B cell (primary cell): Measurements from ENCODE around the gene SRY. TPM values are rescaled to one million over a fixed set of nuclear protein-coding genes. Genes with fewer than 3 reads are reported as not detected.

Experiments
- ATAC-seq: fragments of 200-7000 bp; cut with Tn5 transposase; one replicate; pipeline ENCODE4 v1.10.0; 2021; ENCODE audit warnings: low read depth, mild to moderate bottlenecking, moderate number of reproducible peaks, moderate library complexity
- CTCF ChIA-PET: fragments of 350-600 bp; sonication (Branson Sonifier 250); formaldehyde crosslinking; loops from one replicate; lab custom pipeline; 2021; ENCODE audit warnings: antibody characterized with exemption, inconsistent platforms; lab: Charles Lee
- POLR2A ChIA-PET: fragments of 350-600 bp; sonication (Branson Sonifier 250); formaldehyde crosslinking; loops from one replicate; lab custom pipeline; 2021; ENCODE audit warnings: antibody characterized with exemption; lab: Charles Lee
- DNase-seq: peaks from one replicate; pipeline ENCODE4 v3.0.0; 2013
- H2AFZ ChIP-seq: 2 replicates; pipeline ENCODE4 v1.6.1; 2012; ENCODE audit warnings: mild to moderate bottlenecking, low read depth, low read length; ENCODE audit not compliant: insufficient read depth, poor library complexity, severe bottlenecking
- H3K27ac ChIP-seq, 2 donors: 1 replicate in 1 of 2; 2 replicates in 1 of 2; pipeline ENCODE4 v1.5.1; 2012 to 2013; ENCODE audit warnings: low read length in 2 of 2, mild to moderate bottlenecking in 2 of 2, moderate library complexity in 1 of 2
- H3K27me3 ChIP-seq, 4 experiments: fragments of 200-600 bp in 1 of 4; sonication (generic) in 1 of 4; replicated peaks in 1 of 4; 1 replicate in 2 of 4; 2 replicates in 2 of 4; pipeline versions ENCODE4 v1.6.1 to v1.7.0; 2013 to 2016; ENCODE audit warnings: low read length in 3 of 4, mild to moderate bottlenecking in 2 of 4, mixed read lengths in 1 of 4, moderate library complexity in 1 of 4; ENCODE audit not compliant: insufficient read depth in 4 of 4, control insufficient read depth in 3 of 4; ENCODE audit errors: control extremely low read depth in 1 of 4
- H3K36me3 ChIP-seq, 2 experiments: replicated peaks in 1 of 2; 1 replicate in 1 of 2; 2 replicates in 1 of 2; pipeline versions ENCODE4 v1.6.1 to v1.7.1; 2013; ENCODE audit warnings: low read length in 1 of 2; ENCODE audit not compliant: insufficient read depth in 2 of 2, control insufficient read depth in 1 of 2; ENCODE audit errors: control extremely low read depth in 1 of 2, extremely low read depth in 1 of 2
- H3K4me1 ChIP-seq, 2 donors: fragments of 200-600 bp in 1 of 2; sonication (generic) in 1 of 2; 1 replicate in 1 of 2; 2 replicates in 1 of 2; pipeline versions ENCODE4 v1.5.1 to v1.6.1; 2013 to 2017; ENCODE audit warnings: low read length in 2 of 2; ENCODE audit not compliant: control insufficient read depth in 2 of 2, insufficient read depth in 2 of 2
- H3K4me2 ChIP-seq: replicated peaks from 2 replicates; pipeline ENCODE3; 2012; ENCODE audit warnings: mild to moderate bottlenecking, low read depth, low read length; ENCODE audit not compliant: poor library complexity, severe bottlenecking
- H3K4me3 ChIP-seq, 5 experiments: fragments of 200-600 bp in 1 of 5; sonication (generic) in 1 of 5; 1 replicate in 3 of 5; 2 replicates in 2 of 5; pipeline versions ENCODE4 v1.5.1 to v1.7.0; 2011 to 2016; ENCODE audit warnings: low read length in 4 of 5, mild to moderate bottlenecking in 4 of 5, low read depth in 2 of 5, control low read depth in 1 of 5, moderate library complexity in 1 of 5; ENCODE audit not compliant: insufficient read depth in 1 of 5; ENCODE audit errors: control extremely low read depth in 1 of 5, extremely low read depth in 1 of 5
- H3K79me2 ChIP-seq: fragments of 200-600 bp; sonication (generic); one replicate; pipeline ENCODE4 v1.6.0; 2016; ENCODE audit warnings: low read length; ENCODE audit not compliant: control insufficient read depth, insufficient read depth
- H3K9ac ChIP-seq: fragments of 200-600 bp; sonication (generic); 2 replicates; pipeline ENCODE4 v1.6.1; 2017; ENCODE audit warnings: mild to moderate bottlenecking, low read length, moderate library complexity
- H3K9me3 ChIP-seq, 3 donors: one replicate each; pipeline versions ENCODE4 v1.6.1 to v1.7.1; 2013; ENCODE audit warnings: low read length in 2 of 3; ENCODE audit not compliant: control insufficient read depth in 2 of 3, insufficient read depth in 1 of 3; ENCODE audit errors: control extremely low read depth in 1 of 3
- H4K20me1 ChIP-seq: 2 replicates; pipeline ENCODE4 v1.6.0; 2012; ENCODE audit warnings: mild to moderate bottlenecking, low read length; ENCODE audit not compliant: insufficient read depth, control insufficient read depth, poor library complexity, severe bottlenecking
- H3K27ac Mint-ChIP-seq: one replicate; pipeline ENCODE4 v1.8.0; 2021; ENCODE audit warnings: mixed read lengths
- H3K27me3 Mint-ChIP-seq: one replicate; pipeline ENCODE4 v1.8.0; 2021; ENCODE audit warnings: mixed read lengths
- H3K4me1 Mint-ChIP-seq: one replicate; pipeline ENCODE4 v1.8.0; 2021; ENCODE audit warnings: mixed read lengths
- H3K4me3 Mint-ChIP-seq: one replicate; pipeline ENCODE4 v1.8.0; 2021; ENCODE audit warnings: mixed read lengths
- H3K9me3 Mint-ChIP-seq: one replicate; pipeline ENCODE4 v1.8.0; 2022; ENCODE audit warnings: mixed read lengths; ENCODE audit not compliant: insufficient read depth
- CTCF ChIP-seq: fragments of 200-600 bp; IDR thresholded peaks from one replicate; pipeline ENCODE4 v1.8.0; 2022; ENCODE audit warnings: antibody characterized with exemption, mild to moderate bottlenecking
- EZH2 ChIP-seq: IDR thresholded peaks from 2 replicates; pipeline ENCODE4 v1.6.1; 2012; ENCODE audit warnings: borderline replicate concordance, low read depth, mild to moderate bottlenecking, moderate library complexity, low read length; ENCODE audit not compliant: insufficient read depth, poor library complexity, severe bottlenecking
- WGBS: methylation state at CpG from one replicate; pipeline ENCODE4 v1.1.5; 2013; ENCODE audit warnings: missing lambda C conversion rate; ENCODE audit not compliant: insufficient coverage; 5-methylcytosine and 5-hydroxymethylcytosine counted together
- intact Hi-C: fragments of 100-400 bp; cut with micrococcal nuclease; formaldehyde crosslinking; loops from one replicate; pipeline ENCODE4 v1.10.0; 2022
- polyA plus RNA-seq: library from polyadenylated mRNA; depleted of rRNA; stranded (reverse); fragments of >200 nt; gene quantifications from 2 replicates; pipeline ENCODE4 v1.2.3, GENCODE V29; 2012
- total RNA-seq, 2 donors: library from RNA; stranded (reverse); fragments of 120-200 nt in 1 of 2; gene quantifications; 1 replicate in 1 of 2; 2 replicates in 1 of 2; pipeline versions ENCODE4 v1.2.3 to v1.2.4, GENCODE V29; 2013 to 2022

SRY gene
- total and polyA plus RNA-seq, 2 donors (not counting 1 experiment from before 2014, with no cell fraction given) = not detected

- Mint-ChIP-seq H3K4me1 (no peaks in the 10 kb centered on the region), H3K4me3 (no peak overlapping the region), H3K27ac (no peak overlapping the region), H3K27me3 (peaks cover 7% of the 10 kb centered on the region), H3K9me3 (no peaks in the 10 kb centered on the region)
- H3K36me3 ChIP-seq = no peaks in the 10 kb centered on the region
- H3K4me2 ChIP-seq = no peak overlapping the region
- no peaks in the 10 kb centered on the region for H3K79me2 ChIP-seq
- no peak for DNase-seq
- no peaks in the 10 kb centered on the region for H3K9me3 ChIP-seq
- H3K4me3 ChIP-seq = no peak overlapping the region
- no peaks in the 10 kb centered on the region for H4K20me1 ChIP-seq
- no peak overlapping the region for H3K9ac ChIP-seq
- peak; percentile 35 for TF ChIP-seq CTCF
- no peak for TF ChIP-seq EZH2
- POLR2A ChIA-PET = no interaction called here
- CTCF ChIA-PET = no interaction called here
- H3K27ac ChIP-seq = no peak overlapping the region
- no peak for ATAC-seq
- 47% methylated on average over 2 of the region's 2 CpGs for WGBS
- H3K4me1 ChIP-seq = no peaks in the 10 kb centered on the region
- no peaks in the 10 kb centered on the region for H3K27me3 ChIP-seq
- no peak overlapping the region for H2AFZ ChIP-seq
- intact Hi-C loops = no loop called here
Observed at GRCh38 chrY:2800246-2800645, 12.8 kb upstream of the SRY start.

- Histone ChIP-seq H4K20me1 (no peaks in the 10 kb centered on the region), H3K9ac (no peak overlapping the region), H3K4me2 (no peak overlapping the region), H3K4me1 (no peaks in the 10 kb centered on the region), H3K4me3 (no peak overlapping the region), H3K27ac (no peak overlapping the region), H3K9me3 (no peaks in the 10 kb centered on the region), H3K79me2 (no peaks in the 10 kb centered on the region), H3K27me3 (no peaks in the 10 kb centered on the region), H3K36me3 (no peaks in the 10 kb centered on the region), H2AFZ (no peak overlapping the region)
- Mint-ChIP-seq H3K9me3 (no peaks in the 10 kb centered on the region), H3K27me3 (peaks cover 13% of the 10 kb centered on the region), H3K4me1 (no peaks in the 10 kb centered on the region), H3K4me3 (no peak overlapping the region), H3K27ac (no peak overlapping the region)
- ATAC-seq (no peak), DNase-seq (no peak)
- TF ChIP-seq EZH2 (no peak), CTCF (no peak)
- POLR2A ChIA-PET = no interaction called here
- CTCF ChIA-PET = no interaction called here
- intact Hi-C loops = no loop called here
Observed at GRCh38 chrY:2797991-2798390, 10.5 kb upstream of the SRY start.
